Cortex of kidney (tissue), 1 donor: ENCODE results near the gene THSD1.
"Not testable (repeated sequence)": the region's sequence is repeated elsewhere in the genome, so short reads cannot be mapped to it uniquely, and the experiment has no call there.

Experiments used
- DNase-seq: peaks from one replicate; lab custom pipeline; 2025; lab: John Stamatoyannopoulos, UW

THSD1 gene

DNA sequence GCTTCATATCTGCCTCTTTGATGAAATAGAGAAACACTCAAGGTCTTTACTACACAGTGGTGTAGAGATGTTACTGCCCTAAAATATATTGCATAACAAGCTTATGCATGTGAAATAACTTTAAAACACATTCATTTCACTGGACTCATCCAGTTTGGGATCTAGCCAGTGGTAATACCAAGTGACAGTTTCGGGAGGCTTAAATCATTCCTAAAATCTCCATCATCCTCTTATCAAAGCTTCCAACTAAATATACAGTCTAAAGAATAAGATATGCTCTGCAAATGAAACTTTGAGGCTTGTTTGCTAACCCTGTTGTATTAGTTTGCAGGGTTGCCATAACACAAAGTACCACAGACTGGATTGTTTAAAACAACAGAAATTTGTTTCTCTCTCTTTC lies 52.8 kb downstream of the THSD1 start:
- no peak for DNase-seq

- DNase-seq = no peak
Observed at GRCh38 chr13:52348983-52349780, 56.8 kb downstream of the THSD1 start.

DNA sequence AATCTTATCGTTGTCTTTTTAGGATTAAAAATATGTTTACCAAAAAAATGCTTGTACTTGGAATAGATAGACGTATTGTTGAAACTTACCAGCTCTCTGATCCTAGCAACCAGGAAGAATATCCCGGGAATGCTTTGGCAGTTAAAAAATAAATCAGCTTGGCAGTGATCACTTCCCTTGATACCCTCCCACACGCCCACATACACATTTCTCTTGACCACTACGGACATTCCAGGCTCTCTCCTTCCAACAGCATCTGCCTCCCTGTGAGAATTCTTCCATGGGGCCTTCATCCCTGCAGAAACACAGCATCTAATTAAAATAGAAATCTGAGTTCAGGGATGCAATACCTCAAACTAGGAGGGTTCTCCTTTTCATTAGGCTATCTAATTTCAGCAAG lies 57.9 kb downstream of the THSD1 start:
- no peak for DNase-seq

GRCh38 chr13:52345631-52346251 lies 60.2 kb downstream of the THSD1 start:
- DNase-seq = no peak

DNA sequence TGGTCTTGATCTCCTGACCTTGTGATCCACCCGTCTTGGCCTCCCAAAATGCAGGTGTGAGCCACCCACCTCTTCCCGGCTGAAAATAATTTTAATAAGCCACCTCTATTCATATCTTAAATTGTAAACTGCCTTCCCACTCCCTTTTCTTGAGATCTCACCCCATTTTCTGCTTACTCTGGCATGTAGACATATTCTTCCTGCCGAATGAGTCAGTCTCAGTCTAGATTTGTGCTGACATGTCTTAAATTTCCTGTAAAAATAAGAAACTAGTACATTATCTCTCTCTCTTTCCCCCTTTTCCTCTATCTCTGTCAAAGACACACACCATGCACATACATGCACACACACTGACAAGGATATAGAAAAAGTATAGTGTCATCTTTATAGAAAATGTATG lies 60.9 kb downstream of the THSD1 start:
- no peak for DNase-seq

GRCh38 chr13:52344108-52344507 lies 61.9 kb downstream of the THSD1 start:
- DNase-seq = no peak

- not testable (repeated sequence) for DNase-seq
Observed at GRCh38 chr13:52342203-52342602, 63.8 kb downstream of the THSD1 start.

DNA sequence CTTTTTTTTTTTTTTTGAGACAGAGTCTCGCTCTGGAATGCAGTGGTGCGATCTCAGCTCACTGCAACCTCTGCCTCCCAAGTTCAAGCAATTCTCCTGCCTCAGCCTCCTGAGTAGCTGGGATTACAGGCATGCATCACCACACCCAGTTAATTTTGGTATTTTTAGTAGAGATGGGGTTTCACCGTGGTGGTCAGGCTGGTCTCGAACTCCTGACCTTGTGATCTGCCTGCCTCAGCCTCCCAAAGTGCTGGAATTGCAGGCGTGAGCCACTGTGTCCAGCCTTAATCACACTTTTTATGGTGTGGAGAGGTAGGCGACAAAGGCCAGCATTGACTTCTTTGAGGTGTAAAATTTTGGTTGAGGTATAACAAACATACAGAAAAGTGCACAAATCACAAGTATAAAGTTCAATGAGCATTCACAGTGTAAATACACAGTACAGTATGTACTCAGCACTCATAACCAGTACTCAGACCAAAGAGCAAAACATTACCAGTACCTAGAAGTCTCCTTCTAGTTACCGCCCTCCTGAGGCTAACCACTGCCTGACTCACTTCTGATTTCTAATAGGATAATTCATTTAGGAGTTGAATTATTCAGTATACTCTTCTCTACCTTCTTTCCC lies 68.0 kb downstream of the THSD1 start:
- not testable (repeated sequence) for DNase-seq

DNA sequence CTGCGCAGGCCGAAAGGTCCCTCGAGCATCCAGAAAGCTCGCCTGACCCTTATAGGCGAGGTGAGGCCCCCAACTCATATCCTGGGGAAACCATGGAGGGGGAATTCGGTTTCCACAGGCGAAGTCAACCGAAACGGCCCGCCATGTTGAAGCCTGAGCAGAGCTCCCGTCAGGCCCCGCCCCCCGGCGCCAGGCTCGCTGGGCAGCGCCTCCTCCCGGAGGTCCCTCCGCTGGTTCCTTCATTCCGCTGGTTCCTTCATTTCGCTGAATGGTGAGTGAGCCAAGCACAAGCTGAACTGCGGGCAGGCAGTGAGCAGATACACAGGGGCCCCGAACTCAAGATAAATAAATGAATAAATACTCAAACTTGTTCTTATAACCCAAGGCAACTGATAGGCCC lies 71.9 kb downstream of the THSD1 start:
- DNase-seq = not testable (repeated sequence)

- DNase-seq = not testable (repeated sequence)
Observed at GRCh38 chr13:52331844-52332243, 74.1 kb downstream of the THSD1 start.
